NCI-H2029 treated with DMSO at 0.1 percent for 48 hours (cell line): ENCODE measurements around the gene KLHL29.
A peak's percentile ranks its signal among the peaks of the same experiment; 100 is the strongest.
"Not testable (repeated sequence)": the region's sequence is repeated elsewhere in the genome, so short reads cannot be mapped to it uniquely, and the experiment has no call there.

Source experiments
- DNase-seq: peaks from one replicate; lab custom pipeline; 2025; lab: John Stamatoyannopoulos, UW

KLHL29 gene

DNA sequence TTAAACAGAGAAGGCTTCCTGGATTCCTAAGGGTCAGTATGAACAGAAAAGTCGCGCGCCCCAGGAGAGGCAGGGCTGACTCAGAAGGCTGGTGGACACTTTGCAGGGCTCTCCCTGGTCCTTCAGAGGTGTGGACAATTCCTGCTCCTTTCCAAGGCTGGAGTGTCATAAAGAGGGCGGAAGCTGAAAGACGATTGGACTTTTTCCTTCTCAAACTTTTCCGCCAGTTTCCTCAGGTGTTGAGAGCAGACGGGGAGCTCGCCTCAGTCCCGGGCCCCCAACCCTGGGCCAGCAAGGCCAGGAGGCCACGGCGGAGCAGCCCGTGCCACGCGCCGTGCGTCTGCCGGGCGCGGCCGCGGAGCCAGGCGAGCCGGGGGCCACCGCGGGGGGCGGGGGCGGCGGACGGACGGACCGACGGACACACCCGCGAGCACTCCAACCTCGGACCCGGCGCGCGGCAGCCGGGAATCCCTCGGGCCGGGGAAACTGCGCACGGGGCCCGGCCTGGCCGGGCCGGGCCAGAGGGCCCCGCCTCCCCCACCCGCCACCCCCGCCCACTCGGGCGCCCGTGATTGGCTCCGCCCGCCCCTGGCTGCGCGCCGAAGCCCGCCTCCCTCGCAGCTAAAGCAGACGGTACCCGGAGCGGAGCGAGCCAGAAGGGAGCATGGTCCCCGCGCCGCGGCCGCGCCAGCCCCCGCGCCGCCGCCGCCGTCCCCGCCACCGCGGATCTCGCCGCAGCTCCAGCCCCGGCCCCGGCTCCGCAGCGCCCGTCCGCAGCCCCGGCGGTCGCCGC is at the start of gene KLHL29:
KLHL29 (plus strand) TSS at position 629 of the 793 bp plus-strand sequence. CDS start 177,018 bp downstream, outside the sequence.
- DNase-seq: no peak

DNA sequence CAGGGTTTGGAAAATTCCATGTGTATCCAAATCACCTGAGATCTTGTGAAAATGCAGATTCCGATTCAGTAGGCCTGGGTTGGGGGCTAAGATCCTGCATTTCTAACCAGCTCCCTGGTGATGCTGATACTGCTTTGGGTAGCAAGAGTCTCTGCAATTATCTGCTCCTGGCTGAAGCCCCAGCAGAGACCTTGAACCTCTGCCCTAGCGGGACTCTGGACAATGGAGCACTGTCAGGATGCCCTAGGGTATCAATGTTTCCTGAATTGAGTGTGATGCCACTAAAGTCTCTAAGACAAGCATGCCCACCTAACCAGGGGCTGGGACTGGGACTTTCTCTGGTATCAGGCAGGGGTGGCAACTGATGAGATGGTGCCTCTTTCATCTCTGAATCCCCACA is 49.4 kb upstream of the KLHL29 start:
- DNase-seq: no peak

DNA sequence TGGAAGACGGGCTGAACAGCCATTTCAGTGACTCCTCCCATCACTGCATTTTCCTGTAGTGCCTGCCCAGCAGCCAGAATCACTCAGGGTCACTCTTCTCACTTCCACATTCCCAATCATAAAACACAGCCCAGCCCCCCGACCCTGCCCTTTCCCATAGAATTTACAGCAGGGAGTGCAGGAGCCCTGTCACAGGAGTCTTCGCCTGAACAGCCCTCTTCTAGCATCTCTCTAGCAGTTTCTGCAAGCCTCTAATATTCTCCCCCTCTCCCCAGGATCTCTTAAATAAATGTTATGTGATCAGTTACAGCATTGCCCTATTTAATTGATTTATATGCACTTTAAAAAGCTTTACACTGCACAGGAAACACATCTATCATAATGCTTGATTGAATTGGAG is 42.9 kb upstream of the KLHL29 start:
- no peak for DNase-seq

DNA sequence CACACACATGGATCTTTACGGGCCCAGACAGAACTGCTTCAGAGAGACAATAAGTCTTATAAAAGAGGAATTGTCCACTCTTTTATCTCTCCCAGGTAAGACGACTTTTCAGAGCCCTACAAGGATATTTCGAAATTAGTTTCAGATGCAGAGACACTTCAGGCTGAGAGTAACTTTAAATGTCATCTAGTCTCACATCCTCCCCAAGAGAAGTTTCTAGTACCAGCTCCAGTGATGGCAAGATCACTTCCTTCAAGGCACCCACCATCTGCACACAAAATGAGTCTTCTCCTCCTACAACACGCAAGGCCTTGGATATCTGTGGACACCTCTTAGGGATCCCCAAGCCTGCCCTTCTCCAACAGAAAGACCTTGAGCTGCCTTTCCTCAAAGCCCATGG is 39.0 kb upstream of the KLHL29 start:
- no peak for DNase-seq

DNA sequence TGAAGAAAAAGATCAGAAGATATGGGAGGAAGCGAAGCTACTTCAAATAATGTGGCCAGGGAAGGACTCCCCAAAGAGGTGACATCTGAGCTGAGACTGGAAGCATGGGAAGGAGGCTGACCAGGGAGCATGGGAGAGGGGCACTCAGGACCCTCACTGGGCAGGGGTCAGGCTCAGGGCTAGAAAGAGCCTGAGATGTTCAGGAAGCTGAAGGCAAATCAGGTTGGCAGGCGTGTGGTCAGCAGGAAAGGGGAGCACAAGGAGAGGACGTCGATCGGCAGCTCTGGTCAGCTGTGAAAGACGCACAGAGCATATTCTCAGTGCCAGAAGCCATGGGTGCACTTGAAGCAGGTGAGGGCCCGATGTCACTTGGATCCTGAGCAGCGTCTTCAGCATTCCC is 38.2 kb upstream of the KLHL29 start:
- no peak for DNase-seq

DNA sequence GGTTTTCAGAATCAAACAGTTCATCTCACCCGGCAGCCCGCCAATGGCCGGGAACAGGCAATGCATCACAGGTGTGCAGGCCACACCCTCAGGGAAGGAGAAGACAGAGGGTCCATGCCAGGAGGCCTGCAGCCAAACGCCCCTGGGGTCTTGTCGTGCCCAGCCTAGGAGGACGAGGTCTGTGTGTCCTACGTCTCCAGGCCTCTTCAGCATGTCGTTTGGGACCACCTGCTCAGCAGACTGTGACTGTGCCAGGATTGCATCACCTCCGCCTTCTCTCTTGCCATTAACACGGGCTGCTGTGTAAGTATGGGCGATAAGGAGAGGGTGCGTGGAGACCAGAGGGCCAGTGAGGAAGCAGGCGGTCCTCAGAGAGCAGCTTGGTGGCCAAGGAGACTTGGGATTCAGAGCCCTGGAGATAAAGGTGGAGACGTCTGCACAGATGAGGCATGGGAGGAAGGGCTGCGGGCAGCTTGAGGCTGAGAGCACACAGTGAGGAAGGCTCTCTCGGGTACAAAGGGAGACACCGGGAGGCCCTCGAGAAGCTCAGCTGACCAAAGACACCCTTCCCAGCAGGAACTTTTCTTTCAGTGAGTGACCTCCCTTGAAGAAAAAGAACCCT is 37.4 kb upstream of the KLHL29 start:
- DNase-seq: no peak

DNA sequence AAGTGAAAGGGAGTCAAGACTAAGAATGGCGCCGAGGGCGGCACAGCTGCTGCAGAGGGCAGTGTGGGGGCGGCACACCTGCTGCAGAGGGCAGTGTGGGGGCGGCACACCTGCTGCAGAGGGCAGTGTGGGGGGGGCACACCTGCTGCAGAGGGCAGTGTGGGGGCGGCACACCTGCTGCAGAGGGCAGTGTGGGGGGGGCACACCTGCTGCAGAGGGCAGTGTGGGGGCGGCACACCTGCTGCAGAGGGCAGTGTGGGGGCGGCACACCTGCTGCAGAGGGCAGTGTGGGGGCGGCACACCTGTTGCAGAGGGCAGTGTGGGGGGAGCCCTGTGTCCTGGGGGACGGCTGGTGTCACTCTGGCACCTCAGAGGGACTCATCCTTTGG is 36.9 kb upstream of the KLHL29 start:
- DNase-seq: not testable (repeated sequence)

DNA sequence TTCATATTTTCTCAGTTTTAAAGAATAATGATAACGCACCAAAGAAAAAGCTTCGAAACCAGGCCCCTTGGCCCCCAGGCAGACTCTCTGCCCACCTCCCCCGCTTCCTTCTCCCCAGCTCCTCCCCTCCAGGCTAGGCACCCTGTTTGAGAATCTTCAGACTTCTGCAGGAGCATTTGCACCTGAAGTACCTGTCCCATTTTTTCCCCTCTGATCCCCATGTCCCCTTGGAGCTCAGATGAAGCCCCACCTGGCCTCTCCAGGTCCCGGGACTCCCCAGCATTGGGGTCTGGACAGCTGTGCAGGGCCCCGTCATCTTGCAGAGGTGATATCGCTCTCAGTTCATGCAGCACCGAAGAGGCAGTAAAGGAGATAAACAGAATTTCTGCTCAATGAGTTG is 35.5 kb upstream of the KLHL29 start:
- DNase-seq: no peak

DNA sequence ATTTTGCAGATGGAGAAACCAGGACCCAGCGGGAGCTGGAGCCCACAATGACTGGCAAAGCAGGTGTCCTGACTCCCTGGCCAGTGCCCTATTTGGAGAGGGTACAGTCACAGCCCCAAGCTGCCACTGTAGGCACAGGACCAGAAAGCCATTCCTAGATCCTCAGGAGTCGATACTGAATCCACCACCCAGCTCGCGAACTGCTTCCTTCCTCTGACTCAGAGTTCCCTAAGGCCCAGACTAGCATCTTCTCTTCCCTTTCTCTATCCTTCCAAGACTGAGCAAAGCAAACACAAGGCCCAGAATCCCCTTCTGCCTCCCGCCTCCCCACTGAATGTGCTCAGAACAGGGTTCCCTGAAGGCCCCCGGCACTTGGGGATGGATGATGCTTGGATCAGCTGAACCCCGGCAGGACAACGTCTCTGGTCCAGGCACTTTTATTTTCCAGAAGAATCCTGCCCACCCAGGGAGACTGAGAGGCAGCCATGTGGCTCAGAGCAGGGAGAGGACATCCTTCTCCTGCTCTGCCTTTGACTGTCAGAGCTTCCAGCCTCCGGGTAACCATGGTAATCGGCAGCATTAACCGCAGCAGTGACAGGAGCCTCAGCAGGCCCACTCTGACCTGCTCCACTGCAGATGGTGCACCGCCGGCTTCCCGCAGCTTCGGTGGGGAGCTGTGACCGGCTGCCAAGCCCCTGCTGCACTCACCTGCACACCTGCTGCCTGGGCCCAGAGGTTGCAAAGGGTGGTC is 34.8 kb upstream of the KLHL29 start:
- DNase-seq: no peak

DNA sequence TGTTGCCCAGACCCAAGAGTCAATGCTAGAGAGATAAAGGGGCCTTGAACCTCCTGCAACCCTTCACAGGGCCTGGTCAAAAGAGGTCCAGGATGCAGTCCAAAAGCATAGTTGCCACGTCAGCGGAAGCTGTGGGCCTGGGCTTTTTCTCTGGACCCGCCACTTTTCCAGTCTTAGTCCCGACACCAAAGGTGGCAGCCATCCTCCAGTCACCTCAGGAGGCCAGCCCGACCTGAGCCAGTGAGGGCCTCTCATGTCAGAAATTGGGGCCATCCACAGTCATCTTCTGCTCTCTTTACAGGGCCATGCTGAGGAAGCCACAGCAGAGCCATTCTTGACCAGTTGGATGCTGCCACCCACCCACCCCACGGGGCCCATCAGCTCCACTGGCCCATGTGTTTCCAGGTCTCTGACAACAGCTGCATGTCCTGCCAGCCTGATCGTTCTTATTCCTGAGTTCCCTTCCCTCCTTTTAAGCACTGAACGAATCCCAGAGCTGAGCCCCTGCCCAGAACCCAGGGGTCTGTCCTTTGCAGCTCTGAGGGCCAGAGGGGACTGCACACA is 34.1 kb upstream of the KLHL29 start:
- no peak for DNase-seq

DNA sequence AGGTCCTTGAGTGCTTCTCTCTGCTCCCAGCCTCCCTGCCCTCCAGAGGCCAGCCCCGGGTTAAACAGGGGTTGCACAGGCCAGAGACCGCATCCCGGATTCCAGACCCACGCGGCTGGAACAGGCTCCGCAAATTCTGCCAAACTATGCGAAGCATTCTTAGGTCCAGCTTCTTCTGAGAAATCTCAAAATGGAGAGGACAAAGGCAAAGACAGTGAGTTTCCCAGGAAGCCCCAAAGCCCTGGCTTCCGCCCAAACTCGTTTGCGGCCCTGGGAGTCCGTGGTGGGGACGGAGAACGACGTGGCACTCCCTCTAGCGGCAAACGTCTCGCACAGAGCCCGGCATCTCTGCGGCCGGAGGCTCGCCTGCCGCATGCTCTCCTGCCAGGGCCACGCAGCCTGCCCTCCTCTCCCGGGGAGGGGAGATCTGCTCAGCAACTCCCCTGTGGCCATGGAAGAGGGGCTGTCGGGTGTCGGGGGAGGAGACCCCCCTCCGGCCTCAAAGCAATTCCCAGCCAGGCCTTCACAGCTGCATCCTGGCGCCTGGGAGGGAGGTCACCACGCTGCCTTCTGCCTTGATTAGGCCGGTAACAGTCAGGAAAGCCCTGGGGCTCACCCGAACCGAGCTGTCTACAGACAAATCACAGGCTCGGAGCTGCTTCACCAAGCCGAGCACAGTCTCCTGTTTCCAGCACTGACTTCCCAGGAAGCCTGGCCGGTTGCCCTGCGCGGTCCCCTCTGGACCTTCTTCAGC is 33.4 kb upstream of the KLHL29 start:
- peak; percentile 5 for DNase-seq

DNA sequence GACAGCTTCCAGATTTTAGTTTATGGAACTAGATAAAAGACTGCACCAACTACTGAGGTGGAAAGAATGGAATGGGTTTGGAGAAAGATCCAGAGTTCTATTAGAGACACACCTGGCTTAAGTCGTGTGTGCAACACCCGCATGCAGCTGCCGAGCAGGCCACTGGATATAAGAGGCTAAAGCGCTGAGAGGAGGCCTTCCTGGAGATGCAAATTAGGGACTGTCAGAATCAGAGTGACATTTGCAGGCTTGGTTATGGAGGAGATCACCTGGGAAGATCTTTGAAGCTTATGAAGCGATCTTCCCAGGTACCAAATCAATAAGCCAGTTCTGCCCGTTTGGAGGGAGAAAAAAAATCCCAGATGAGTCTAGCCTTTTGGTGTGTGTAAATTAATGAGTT is 30.4 kb upstream of the KLHL29 start:
- DNase-seq: no peak

DNA sequence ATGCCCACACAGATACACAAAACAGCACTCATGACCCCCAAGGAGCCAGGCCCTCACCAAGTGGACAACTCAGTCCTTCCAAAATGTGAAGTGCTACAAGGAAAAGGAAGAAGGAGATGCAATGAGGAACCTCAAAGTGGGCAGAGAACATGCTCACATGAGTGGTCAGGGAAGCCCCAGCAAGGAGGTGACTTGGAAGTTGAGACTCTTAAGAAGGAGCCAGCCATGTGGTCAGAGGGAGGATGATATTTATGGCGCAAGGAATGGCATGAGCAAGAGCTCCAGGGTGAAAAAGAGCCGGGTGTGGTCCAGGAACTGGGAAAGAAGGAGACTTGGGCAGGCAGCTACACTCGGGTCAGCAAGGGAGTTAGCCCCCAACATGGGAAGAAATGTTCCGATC is 30.0 kb upstream of the KLHL29 start:
- DNase-seq: no peak

DNA sequence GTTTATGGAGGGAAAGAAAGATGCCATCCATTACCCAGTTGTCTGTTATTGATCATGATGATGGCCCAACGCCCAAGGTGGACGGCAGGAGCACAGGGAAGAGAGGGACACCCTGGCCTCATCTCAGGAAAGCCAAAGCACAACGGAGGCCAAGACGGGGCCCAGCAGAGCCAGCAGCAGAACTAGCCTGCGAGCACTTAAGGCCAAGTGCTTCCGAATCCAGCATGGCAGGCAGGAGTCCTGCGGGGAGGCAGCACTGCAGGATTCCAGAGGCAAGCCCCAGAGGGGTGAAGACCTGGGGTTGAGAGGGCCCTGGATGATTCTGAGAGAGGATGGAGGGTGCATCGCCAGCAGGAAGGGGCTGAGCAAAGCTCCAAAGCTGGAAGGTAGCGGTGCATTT is 28.3 kb upstream of the KLHL29 start:
- no peak for DNase-seq

DNA sequence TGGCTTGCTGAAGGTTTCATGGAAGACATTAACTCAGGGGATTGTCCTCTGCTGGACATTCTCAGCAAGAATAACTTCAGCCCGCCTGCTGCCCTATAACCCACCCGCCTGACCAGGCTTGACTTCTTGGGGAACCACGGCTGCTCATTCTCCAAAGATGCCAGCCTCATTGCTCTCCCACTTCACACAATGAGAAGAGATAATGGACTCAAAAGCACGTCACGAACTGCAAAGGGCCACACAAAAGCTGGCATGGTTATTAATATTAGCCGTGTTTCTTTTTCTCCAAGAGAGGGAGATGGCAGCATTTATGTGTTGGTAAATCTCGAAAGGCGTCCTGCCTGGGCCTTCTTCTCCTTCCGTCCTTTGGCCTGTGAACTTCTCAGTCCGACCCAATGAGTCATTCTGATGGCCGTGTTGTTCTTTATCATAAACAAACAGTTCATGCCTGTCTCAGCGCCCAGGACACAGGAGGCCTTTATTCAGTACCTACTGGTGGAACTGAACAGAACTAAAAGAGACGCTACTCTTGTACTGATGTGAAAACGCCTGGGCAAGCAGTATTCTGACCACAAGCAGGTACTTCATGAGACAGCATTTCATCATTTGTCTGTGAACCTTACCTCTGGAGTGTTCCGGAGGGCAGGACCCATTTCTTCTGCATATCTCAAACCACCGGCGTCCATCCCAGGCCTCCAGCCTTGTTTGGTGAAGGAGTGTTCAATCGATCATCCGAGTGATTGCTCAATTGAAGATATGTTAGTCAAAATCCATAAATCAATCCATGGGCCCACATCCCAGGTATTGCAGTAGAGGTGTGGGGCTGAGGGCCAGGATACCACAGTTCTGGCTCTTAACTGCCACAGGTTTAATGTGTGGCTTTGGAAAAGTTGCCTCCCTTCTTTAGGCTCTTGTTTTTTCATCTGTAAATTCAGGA is 25.1 kb upstream of the KLHL29 start:
- DNase-seq: no peak

DNA sequence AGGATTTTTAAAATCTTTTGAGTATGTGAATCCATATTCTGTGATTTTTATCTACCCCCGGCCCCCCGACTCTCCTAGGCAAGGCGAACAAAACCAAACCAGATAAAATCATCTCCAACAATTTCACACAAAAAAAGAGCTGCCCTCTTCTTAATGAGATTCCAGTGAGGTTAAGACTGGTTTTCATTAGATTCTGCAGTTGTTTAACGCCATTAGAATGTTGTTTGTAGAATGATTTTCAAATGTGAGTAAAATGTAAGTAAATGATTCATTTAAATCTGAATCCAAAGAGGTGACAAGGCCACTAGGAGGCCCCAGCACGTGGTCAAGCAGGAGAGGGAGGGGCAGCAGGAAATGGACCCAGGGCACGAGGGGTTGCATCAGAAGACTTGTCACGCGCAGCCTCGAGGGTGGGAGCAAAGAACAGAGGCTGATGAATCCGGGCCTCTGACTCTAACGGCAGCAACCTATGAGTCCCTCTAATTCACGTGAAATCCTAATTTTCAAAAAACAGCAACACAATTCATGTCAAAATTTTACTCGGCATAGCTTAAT is 24.3 kb upstream of the KLHL29 start:
- DNase-seq: no peak

DNA sequence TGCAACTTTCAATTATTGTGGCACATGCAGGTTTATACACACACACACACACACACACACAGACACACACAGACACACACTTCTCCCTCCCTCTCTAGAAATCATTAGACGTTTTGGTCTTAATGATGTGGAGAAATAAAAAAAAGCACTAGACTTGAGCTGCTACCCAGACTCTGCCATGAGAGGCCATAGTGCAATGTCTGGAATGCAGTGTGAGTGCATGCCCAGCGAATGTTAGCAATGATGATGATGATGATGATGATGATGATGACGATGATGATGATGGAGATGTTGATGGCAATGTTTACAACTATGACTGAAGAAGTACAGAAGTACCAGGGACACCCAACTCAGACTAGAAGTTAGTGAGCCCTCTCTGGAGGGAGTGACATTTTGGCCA is 23.8 kb upstream of the KLHL29 start:
- DNase-seq: no peak

DNA sequence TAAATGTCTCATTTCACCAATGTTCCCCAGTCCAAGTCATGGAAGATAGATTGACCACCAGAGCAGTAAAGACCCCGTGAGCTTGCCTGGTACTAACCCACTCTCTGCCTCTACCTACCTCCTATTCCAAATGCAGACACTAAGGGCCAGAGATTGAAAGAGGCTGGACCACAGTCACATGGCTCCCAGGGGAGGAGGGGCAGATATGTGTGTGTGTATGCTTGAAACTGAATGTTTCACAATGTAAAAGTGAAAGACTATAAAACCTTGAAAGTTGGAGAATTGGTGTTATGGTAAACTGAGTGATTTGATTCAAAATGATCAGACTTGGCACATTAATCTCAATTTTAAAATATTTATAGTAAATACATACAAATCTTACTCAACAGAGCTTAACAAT is 21.7 kb upstream of the KLHL29 start:
- no peak for DNase-seq

DNA sequence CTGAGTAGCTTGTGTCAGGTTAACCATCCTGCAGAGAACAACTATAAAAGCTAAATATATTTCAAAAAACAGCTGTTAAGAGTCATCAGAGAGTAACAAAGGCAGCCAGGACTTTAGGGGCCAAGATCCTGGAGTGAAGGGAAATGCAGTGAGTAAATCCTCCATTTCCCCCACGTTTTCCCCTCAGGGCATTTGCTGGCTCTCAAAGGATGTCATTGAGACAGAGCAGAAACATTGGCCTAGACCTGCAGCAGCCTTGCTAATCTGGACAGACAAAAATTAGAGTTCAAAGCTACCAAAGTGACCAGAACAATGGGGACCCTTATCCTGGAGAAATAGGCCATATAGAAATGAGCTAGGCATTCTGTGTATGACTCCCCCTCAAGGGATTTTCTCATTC is 21.1 kb upstream of the KLHL29 start:
- no peak for DNase-seq

DNA sequence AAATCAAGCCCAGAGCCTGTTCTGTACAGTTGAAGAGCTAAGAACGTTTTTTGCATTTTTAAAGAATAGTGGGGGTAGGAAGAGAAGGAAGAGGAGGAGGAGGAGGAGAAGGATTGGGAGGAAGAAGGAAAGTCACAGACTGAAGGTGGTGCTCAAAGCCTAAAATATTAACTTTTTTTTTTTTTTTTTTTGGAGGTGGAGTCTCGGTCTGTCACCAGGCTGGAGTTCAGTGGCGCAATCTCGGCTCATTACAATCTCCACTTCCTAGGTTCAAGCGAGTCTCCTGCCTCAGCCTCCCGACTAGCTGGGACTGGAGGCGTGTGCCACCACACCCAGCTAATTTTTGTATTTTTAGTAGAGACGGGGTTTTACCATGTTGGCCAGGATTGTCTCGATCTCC is 18.3 kb upstream of the KLHL29 start:
- no peak for DNase-seq

DNA sequence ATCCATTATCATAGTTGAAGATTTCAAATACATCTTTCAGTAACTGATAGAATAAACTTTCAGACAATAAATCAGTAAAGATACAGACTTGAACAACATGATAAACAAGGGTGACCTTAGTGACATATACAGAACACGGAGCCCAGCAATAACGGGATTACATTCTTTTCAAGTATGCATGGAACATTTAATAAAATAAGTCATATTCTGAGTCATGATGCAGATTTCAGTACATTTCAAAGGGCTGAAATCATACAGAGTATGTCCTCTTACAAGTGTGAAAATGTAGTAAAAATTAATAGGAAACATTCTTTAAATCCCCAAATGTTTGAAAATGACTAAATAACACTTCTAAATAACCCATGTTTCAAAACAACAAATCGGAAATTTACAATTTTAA is 17.2 kb upstream of the KLHL29 start:
- no peak for DNase-seq
